Measurements from ENCODE around the gene RNASET2. TPM values are rescaled to one million over a fixed set of nuclear protein-coding genes. Genes with fewer than 3 reads are reported as not detected.

The RNASET2 gene
- total RNA-seq, 4 donors from 2014 or later: 121 to 191 (median 176) TPM

- H3K4me1 ChIP-seq: no peaks in the 10 kb centered on the region
- H3K27me3 ChIP-seq: no peaks in the 10 kb centered on the region
- no peaks in the 10 kb centered on the region for H3K9me3 ChIP-seq
- 87 to 92% methylated on average over 5 of the region's 5 CpGs for WGBS, 2 donors (ENCODE audit: low coverage in 1 of 2)
- no peak overlapping the region for H3K27ac ChIP-seq
- H3K4me3 ChIP-seq: no peak overlapping the region
- TF ChIP-seq POLR2A (IDR thresholded peaks at IDR 0.05) (no peak), POLR2AphosphoS5 (IDR thresholded peaks at IDR 0.05) (no peak), EP300 (IDR thresholded peaks at IDR 0.05; ENCODE audit: low read depth) (no peak)
- TF ChIP-seq, protein P1, sequence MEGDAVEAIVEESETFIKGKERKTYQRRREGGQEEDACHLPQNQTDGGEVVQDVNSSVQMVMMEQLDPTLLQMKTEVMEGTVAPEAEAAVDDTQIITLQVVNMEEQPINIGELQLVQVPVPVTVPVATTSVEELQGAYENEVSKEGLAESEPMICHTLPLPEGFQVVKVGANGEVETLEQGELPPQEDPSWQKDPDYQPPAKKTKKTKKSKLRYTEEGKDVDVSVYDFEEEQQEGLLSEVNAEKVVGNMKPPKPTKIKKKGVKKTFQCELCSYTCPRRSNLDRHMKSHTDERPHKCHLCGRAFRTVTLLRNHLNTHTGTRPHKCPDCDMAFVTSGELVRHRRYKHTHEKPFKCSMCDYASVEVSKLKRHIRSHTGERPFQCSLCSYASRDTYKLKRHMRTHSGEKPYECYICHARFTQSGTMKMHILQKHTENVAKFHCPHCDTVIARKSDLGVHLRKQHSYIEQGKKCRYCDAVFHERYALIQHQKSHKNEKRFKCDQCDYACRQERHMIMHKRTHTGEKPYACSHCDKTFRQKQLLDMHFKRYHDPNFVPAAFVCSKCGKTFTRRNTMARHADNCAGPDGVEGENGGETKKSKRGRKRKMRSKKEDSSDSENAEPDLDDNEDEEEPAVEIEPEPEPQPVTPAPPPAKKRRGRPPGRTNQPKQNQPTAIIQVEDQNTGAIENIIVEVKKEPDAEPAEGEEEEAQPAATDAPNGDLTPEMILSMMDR (IDR thresholded peaks at IDR 0.05): no peak
- intact Hi-C loops (cut with DNase I; ENCODE audit: low total_unique reads) (no loop called here), in situ Hi-C loops (cut with MboI; ENCODE audit: low pct_ligation_motif_present in 1 of 4, low pct_unique_long_range_greater_than_20kb in 1 of 4, low sequenced_read_pairs in 3 of 4) (no loop called here)
- no peaks in the 10 kb centered on the region for H3K36me3 ChIP-seq
- no peak for DNase-seq
Observed at GRCh38 chr6:166911248-166911677, 45.1 kb downstream of the RNASET2 start.

GRCh38 chr6:166910601-166911000, 45.7 kb downstream of the RNASET2 start:
- Histone ChIP-seq H3K9me3 (no peaks in the 10 kb centered on the region), H3K27me3 (no peaks in the 10 kb centered on the region), H3K4me1 (no peaks in the 10 kb centered on the region), H3K4me3 (no peak overlapping the region), H3K36me3 (no peaks in the 10 kb centered on the region), H3K27ac (no peak overlapping the region)
- intact Hi-C loops (cut with DNase I; ENCODE audit: low total_unique reads): no loop called here
- in situ Hi-C loops (cut with MboI; ENCODE audit: low pct_ligation_motif_present in 1 of 4, low pct_unique_long_range_greater_than_20kb in 1 of 4, low sequenced_read_pairs in 3 of 4): no loop called here
- TF ChIP-seq POLR2AphosphoS5 (IDR thresholded peaks at IDR 0.05) (no peak), POLR2A (IDR thresholded peaks at IDR 0.05) (no peak), EP300 (IDR thresholded peaks at IDR 0.05; ENCODE audit: low read depth) (no peak)
- TF ChIP-seq, protein P1 (IDR thresholded peaks at IDR 0.05): no peak
- WGBS, 2 donors (ENCODE audit: low coverage in 1 of 2): 97% methylated on average over 7 of the region's 7 CpGs; no CpG with 5 or more reads in 1 of the 2 donors
- DNase-seq: no peak

- 59 to 80% methylated on average over 1 to 2 of the region's 2 CpGs for WGBS, 2 donors (ENCODE audit: low coverage in 1 of 2)
- Histone ChIP-seq H3K9me3 (no peaks in the 10 kb centered on the region), H3K27me3 (no peaks in the 10 kb centered on the region), H3K4me1 (no peaks in the 10 kb centered on the region), H3K27ac (no peak overlapping the region), H3K4me3 (no peak overlapping the region), H3K36me3 (no peaks in the 10 kb centered on the region)
- DNase-seq: no peak
- intact Hi-C loops (cut with DNase I; ENCODE audit: low total_unique reads) (no loop called here), in situ Hi-C loops (cut with MboI; ENCODE audit: low pct_ligation_motif_present in 1 of 4, low pct_unique_long_range_greater_than_20kb in 1 of 4, low sequenced_read_pairs in 3 of 4) (no loop called here)
- TF ChIP-seq POLR2A (IDR thresholded peaks at IDR 0.05) (no peak), POLR2AphosphoS5 (IDR thresholded peaks at IDR 0.05) (no peak), EP300 (IDR thresholded peaks at IDR 0.05; ENCODE audit: low read depth) (no peak)
- TF ChIP-seq, protein P1 (IDR thresholded peaks at IDR 0.05): no peak
Observed at GRCh38 chr6:166908811-166909210, 47.5 kb downstream of the RNASET2 start.

DNA sequence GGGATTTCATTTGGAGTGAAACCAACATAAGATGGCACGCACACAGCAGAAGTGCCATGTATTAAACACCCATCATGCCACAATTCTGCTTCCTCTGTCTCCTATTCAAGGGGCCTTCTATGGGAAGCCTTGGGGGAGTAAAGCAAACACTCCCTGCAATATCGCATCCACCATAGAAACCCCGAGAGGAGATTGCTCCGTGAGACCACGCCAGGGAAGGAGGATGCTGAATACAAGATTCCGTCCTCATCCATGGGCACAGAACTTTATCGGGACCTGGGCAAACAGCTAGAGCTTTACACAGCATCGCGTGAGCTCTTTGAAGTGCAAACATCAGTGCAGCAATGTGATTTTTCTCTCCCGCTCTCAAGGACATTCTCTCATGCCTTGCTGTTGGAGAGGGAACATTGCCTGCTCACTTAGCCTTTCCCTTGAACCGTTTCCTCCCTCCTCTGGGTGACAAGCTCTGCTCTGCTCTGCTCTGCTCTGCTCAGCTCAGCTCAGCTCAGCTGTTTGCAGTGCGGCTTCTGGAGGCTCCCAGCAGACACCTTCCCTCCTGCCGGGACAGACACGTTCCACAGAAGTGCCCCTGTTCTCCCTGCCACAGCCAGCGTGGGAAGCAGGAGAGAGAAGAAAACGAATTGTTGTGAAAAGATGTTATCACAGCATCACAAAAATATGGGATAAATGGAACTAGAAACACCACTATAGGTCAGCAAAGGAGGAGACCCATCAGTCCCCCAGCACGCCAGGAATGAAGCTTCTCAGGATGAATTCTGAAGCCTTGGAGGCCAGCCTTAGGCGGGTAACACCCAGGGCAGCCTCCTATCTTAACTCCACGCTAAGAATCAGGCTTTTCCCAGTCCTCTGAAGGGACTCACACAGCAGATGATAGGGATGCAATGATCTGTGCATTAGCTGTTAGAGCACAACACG, 48.2 kb downstream of the RNASET2 start:
- TF ChIP-seq EP300 (IDR thresholded peaks at IDR 0.05; ENCODE audit: low read depth) (no peak), POLR2A (IDR thresholded peaks at IDR 0.05) (no peak), POLR2AphosphoS5 (IDR thresholded peaks at IDR 0.05) (no peak)
- TF ChIP-seq, protein P1 (IDR thresholded peaks at IDR 0.05): no peak
- in situ Hi-C loops (cut with MboI; ENCODE audit: low pct_ligation_motif_present in 1 of 4, low pct_unique_long_range_greater_than_20kb in 1 of 4, low sequenced_read_pairs in 3 of 4): no loop called here
- H3K36me3 ChIP-seq: no peaks in the 10 kb centered on the region
- no peaks in the 10 kb centered on the region for H3K9me3 ChIP-seq
- no peak overlapping the region for H3K27ac ChIP-seq
- whole genome bisulfite sequencing, 2 donors (ENCODE audit: low coverage in 1 of 2): 86 to 98% methylated on average over 9 to 20 of the region's 20 CpGs
- no peak for DNase-seq
- no peaks in the 10 kb centered on the region for H3K4me1 ChIP-seq
- no peaks in the 10 kb centered on the region for H3K27me3 ChIP-seq
- intact Hi-C loops (cut with DNase I; ENCODE audit: low total_unique reads): no loop called here
- H3K4me3 ChIP-seq: no peak overlapping the region
